ENCODE results near the gene TEPSIN.

DNA sequence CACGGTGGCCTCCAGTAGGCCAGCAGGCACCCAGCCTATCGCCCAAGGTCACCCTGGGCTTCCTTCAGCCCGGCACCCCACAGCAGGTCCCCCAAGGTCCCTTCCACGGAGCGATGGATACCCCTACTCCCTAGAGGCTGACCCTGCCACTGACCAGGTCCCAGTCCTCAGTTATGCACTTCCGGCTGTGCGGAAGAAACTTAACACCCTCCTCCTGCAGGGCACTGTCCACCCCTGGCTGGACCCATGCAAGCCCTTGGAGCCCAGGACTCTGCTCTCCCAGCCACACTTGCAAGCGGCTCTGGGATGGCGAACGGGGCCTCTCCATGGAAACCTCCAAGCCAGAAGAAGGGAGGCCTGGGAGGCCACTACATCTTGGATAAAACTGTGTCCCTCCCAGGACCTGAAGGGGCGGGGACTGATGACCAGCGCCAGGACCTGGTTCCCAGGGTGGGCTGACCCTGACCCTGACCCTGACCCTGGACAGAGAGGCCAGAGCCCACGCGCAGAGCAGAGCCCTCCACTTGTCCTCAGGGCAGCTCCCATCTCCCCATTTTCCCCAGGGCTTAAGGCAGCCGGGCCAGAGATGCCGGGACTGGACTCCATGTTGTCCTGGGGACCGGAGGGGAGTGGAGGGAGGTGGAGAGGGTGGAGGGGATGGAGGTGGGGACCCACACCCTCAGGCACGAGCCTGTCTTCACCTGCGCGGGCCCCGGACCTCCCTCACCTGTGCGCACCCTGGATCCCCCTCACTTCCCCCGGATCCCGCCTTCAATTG is 16.8 kb downstream of the TEPSIN start:
- TF ChIP-seq POLR2A (IDR thresholded peaks at IDR 0.05), result no peak
- TF ChIP-seq, protein P1, sequence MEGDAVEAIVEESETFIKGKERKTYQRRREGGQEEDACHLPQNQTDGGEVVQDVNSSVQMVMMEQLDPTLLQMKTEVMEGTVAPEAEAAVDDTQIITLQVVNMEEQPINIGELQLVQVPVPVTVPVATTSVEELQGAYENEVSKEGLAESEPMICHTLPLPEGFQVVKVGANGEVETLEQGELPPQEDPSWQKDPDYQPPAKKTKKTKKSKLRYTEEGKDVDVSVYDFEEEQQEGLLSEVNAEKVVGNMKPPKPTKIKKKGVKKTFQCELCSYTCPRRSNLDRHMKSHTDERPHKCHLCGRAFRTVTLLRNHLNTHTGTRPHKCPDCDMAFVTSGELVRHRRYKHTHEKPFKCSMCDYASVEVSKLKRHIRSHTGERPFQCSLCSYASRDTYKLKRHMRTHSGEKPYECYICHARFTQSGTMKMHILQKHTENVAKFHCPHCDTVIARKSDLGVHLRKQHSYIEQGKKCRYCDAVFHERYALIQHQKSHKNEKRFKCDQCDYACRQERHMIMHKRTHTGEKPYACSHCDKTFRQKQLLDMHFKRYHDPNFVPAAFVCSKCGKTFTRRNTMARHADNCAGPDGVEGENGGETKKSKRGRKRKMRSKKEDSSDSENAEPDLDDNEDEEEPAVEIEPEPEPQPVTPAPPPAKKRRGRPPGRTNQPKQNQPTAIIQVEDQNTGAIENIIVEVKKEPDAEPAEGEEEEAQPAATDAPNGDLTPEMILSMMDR (IDR thresholded peaks at IDR 0.05), result no peak

Measured in esophagus squamous epithelium (tissue), 4 donors.